ENCODE measurements around the gene CAT.

- TF ChIP-seq POLR2AphosphoS5 (IDR thresholded peaks at IDR 0.05; ENCODE audit: low read depth, low read length): no peak
- TF ChIP-seq TAF1 (IDR thresholded peaks at IDR 0.05; ENCODE audit: low read depth, low read length): no peak
- no peak for TF ChIP-seq POLR2A (IDR thresholded peaks at IDR 0.05; ENCODE audit: low read depth, low read length)
- no peak for TF ChIP-seq PAX5 (IDR thresholded peaks at IDR 0.05; ENCODE audit: insufficient read depth, low read length, severe bottlenecking)
- no peak for TF ChIP-seq POU2F2 (IDR thresholded peaks at IDR 0.05; ENCODE audit: low read depth, low read length)
- TF ChIP-seq SPI1 (IDR thresholded peaks at IDR 0.05; ENCODE audit: low read depth, low read length): no peak
Measured at GRCh38 chr11:34404280-34404679, 34.5 kb upstream of the CAT start.
